Activated CD8-positive, alpha-beta memory T cell treated with anti-CD3 and anti-CD28 coated beads, Interleukin-2, amount 50 U/mL, for 24 hours (primary cell): ENCODE data around the gene SKAP1.
"Not testable (repeated sequence)": the region's sequence is repeated elsewhere in the genome, so short reads cannot be mapped to it uniquely, and the experiment has no call there.

ENCODE experiments used
- DNase-seq: peaks from one replicate; pipeline ENCODE4 v3.0.0-alpha.2; 2020; ENCODE audit errors: extremely low read depth

SKAP1 gene

GRCh38 chr17:48285614-48286013 lies 144.4 kb downstream of the SKAP1 start:
- no peak for DNase-seq

- DNase-seq: no peak
Observed at GRCh38 chr17:48283907-48284306, 146.1 kb downstream of the SKAP1 start.

DNA sequence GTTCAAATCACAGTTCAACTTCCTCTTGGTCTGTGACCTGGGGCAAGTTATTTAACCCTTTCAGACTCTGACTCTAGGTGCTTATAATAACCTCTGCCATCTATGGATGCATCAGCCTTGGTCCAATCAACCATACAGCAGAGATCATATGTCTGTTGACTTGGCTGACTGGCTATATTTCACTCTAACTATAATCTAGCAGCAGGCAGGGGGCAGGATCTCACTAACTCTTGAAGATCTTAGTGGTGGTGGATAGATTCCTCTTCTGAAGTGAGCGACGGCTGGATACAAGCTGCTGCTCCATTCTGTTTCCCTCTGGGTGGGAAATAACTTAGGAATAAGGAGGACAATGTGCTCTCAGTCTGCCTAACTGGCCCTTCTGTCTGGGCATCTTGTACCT lies 146.6 kb downstream of the SKAP1 start:
- no peak for DNase-seq

- no peak for DNase-seq
Observed at GRCh38 chr17:48282303-48282702, 147.7 kb downstream of the SKAP1 start.

DNA sequence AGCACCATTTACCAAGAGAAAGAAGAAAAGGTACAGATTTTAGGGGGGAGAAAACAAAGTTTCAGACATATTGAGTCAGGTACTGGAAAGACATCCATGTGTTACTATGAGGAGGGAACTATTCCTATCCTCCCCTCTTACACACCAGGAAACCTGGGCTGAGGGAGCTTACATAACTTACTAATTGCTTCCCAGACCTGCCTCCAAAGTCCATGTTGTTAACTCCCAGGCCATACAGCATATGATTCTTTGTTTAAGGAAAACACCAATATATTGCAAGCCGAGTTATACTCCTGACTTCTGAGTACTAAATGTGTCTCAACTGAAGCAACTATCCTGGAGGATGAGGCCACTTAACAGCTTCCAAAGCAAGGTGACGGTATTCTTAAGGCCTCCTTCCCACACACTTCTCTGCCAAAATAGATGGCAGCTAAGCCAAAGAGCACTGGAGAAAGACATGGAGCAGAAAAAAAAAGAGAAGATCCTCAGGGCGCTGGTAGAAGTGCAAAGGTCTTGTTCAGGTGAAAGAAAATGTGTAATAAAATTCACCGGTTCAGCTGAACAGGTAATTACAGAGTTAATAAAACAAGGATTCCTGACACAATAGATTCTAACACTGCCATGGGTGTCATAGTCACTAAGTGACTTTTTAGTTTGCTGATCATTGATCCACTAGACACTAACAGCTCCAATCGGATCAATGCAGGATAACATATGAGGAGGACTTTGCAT lies 151.1 kb downstream of the SKAP1 start:
- no peak for DNase-seq

GRCh38 chr17:48276776-48277175 lies 153.2 kb downstream of the SKAP1 start:
- no peak for DNase-seq

DNA sequence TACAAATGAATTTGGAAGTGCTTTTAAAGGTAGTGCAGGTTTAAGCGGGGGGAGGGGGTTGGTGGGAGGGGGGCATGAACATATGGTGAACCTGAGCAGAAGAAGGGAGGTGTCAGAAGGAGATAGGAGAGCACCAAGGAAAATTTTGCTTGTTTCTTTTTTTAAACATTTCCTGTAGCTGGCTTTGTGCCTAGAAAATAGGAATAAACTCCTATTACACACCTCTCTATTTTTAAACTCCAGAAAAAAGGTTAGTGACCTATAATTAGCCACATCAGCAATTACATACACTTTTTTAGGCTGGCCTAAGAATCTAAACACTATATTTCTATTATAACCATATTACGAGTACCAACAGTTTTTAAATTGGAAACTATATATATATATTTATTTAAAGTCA lies 159.1 kb downstream of the SKAP1 start:
- DNase-seq: no peak

DNA sequence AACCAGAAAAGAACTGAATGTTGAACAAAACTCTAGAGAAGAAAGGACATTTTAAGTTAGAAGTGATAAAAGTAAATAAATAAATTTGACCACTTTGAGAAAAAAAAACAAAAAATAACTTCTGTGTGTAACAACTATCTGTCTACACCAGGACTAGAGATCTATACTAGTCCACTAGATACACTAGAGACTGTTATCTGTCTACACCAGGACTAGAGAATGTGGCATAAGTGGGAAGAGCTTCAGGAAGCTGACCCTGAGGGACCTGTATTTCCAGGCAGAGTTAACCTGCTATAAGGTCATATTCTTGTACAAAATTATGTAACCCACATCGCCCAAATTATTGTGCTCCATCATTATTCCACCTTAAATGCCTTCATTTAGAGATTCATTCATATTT lies 160.8 kb downstream of the SKAP1 start:
- DNase-seq: no peak

- DNase-seq: no peak
Observed at GRCh38 chr17:48263731-48264035, 166.3 kb downstream of the SKAP1 start.

GRCh38 chr17:48262982-48263730 lies 166.9 kb downstream of the SKAP1 start:
- DNase-seq: no peak

GRCh38 chr17:48261297-48261880 lies 168.6 kb downstream of the SKAP1 start:
- DNase-seq: no peak

DNA sequence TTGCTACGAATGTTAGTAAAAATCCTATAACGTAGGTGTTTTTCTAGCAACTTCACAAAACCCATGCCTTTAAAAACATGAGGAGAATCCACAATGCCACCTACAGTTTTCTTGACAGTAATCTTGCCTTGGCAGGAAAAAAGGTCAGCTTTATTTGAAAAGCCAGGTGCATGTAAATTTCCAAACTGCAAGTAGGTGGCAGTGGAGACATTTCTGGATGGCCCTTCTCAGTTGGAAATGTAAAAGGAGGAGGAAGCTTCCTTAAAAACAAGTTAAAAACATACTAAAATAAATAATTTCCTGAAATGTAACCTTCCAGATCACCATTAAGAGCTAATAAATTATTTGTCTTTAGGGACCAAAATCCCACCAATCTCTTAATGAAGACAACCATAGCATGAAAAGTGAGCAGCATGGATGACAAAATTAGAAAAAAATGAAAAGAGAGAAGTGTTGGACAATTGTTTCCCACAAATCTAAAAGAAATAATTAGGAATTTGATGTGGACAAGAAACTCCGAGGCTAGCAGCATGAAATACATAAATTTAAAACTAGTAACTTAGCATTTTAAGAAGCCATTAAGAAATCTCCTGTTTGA lies 170.2 kb downstream of the SKAP1 start:
- no peak for DNase-seq

- DNase-seq: no peak
Observed at GRCh38 chr17:48258331-48258730, 171.7 kb downstream of the SKAP1 start.

DNA sequence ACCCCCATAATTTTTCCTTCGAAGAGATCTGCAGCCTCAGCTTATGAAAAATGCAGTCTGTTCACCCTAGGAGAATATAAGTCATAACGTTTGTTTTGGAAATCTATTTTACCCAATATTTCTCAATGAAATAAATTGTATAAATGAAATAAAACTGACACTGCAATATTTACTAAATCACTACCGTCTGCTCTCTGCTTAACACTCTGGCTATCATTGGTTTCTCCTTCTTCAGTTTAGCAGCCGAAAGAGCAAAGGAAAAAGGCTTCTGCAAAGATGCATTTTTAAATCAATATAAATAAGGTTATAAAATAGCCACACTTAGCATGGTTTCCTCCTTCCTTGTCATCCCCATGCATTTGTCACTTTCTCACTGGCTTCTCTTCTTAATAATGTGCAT lies 174.3 kb downstream of the SKAP1 start:
- DNase-seq: no peak

GRCh38 chr17:48254896-48255295 lies 175.1 kb downstream of the SKAP1 start:
- no peak for DNase-seq

- DNase-seq: no peak
Observed at GRCh38 chr17:48253975-48254374, 176.0 kb downstream of the SKAP1 start.

- no peak for DNase-seq
Observed at GRCh38 chr17:48251950-48252349, 178.1 kb downstream of the SKAP1 start.

GRCh38 chr17:48250949-48251348 lies 179.1 kb downstream of the SKAP1 start:
- DNase-seq: no peak

DNA sequence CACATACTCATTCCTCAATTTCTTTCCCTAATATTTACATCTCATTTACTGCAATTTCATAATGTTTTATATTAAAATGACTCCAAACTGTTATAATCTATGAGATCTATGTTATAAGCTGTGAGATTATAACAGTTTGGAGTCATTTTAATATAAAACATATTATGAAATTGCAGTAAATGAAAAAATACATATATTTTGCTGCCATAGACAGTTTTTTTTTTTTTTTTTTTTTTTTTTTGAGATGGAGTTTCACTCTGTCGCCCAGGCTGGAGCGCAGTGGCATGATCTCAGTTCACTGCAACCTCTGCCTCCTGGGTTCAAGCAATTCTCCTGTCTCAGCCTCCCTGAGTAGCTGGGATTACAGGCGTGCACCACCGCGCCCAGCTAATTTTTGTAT lies 180.0 kb downstream of the SKAP1 start:
- DNase-seq: not testable (repeated sequence)

GRCh38 chr17:48247603-48248002 lies 182.4 kb downstream of the SKAP1 start:
- no peak for DNase-seq

GRCh38 chr17:48247038-48247437 lies 183.0 kb downstream of the SKAP1 start:
- no peak for DNase-seq

DNA sequence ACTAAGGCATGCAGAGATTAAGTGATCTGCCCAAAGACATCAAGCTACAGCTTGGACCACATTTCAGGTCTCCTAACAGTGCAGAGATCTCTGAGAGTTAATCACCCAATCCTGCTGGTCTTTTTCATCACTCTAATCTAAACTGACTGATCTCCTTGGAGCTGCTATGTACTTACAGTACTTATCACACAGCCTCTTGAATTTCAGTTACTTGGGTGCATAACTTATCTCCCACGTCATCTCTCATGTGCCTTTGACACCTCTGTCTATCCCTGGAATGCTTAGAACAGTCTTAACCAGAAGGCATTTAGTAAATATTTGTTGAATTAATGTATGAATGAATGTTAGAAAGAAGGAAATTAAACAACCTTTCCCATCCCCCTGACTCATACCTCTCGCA lies 183.4 kb downstream of the SKAP1 start:
- DNase-seq: no peak
